BE2C (cell line): Measurements from ENCODE around the gene OOSP1. TPM values are rescaled to one million over a fixed set of nuclear protein-coding genes. Genes with fewer than 3 reads are reported as not detected.

Experiments
- DNase-seq: peaks from one replicate; pipeline ENCODE4 v3.0.0-alpha.2; 2020
- H3K27me3 ChIP-seq: fragments of 250-450 bp; sonication (Bioruptor Pico); 2 replicates; pipeline ENCODE4 v1.5.1; 2020; ENCODE audit warnings: mild to moderate bottlenecking
- H3K36me3 ChIP-seq: fragments of 250-450 bp; sonication (Bioruptor Pico); 2 replicates; pipeline ENCODE4 v1.5.1; 2020; ENCODE audit warnings: mild to moderate bottlenecking
- H3K4me1 ChIP-seq: fragments of 250-450 bp; sonication (Bioruptor Pico); 2 replicates; pipeline ENCODE4 v1.5.1; 2020
- H3K4me3 ChIP-seq: 2 replicates; pipeline ENCODE4 v1.5.1; 2011; ENCODE audit warnings: low read depth, low read length
- H3K9me3 ChIP-seq: fragments of 250-450 bp; sonication (Bioruptor Pico); 2 replicates; pipeline ENCODE4 v1.5.1; 2020
- polyA plus RNA-seq: library from polyadenylated mRNA; unstranded; fragments of >200 nt; gene quantifications from one replicate; pipeline ENCODE4 v1.2.1, GENCODE V29; 2012; ENCODE audit warnings: low read depth, missing spikeins; ENCODE audit not compliant: insufficient read length, insufficient read depth
- TF ChIP-seq, protein P1 (sequence below): IDR thresholded peaks from 2 replicates; pipeline ENCODE4 v1.5.1; 2012; ENCODE audit warnings: mild to moderate bottlenecking, low read depth, low read length

Gene OOSP1, protein sequence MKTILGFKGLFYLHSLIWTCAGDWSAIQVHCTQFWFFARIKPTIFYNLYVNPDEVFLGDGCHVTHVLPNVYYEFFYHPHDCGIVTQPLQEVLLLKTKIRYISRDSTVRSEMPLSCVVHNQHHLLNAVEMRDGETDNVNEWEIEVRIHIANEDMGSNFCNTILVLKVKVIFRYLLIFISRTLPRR
- not detected for polyA plus RNA-seq

DNA sequence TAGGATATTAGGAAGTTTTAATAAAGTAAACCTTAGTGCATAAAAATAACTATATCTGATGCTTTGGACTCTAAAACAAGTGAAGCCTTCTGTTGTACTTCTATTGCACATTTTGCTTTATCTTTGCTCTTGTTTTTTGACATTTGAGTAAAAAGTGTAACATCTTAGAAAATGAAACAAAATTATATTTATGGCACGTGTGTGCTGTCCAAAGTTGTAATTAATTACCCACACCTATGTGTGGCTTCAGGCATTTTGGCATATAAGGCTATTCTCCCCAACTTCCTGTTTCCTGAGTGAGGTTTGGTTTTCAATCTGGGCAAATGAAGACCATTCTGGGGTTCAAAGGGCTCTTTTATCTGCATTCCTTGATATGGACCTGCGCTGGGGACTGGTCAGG is at the start of gene OOSP1:
OOSP1 (plus strand) TSS at position 301 of the 400 bp plus-strand sequence; CDS start at position 324, 23 bp downstream.
- Histone ChIP-seq H3K4me1 (no peaks in the 10 kb centered on the region), H3K9me3 (no peaks in the 10 kb centered on the region), H3K27me3 (no peaks in the 10 kb centered on the region), H3K4me3 (no peak within 1 kb of the TSS), H3K36me3 (no peaks in the 10 kb centered on the region)
- TF ChIP-seq, protein P1, sequence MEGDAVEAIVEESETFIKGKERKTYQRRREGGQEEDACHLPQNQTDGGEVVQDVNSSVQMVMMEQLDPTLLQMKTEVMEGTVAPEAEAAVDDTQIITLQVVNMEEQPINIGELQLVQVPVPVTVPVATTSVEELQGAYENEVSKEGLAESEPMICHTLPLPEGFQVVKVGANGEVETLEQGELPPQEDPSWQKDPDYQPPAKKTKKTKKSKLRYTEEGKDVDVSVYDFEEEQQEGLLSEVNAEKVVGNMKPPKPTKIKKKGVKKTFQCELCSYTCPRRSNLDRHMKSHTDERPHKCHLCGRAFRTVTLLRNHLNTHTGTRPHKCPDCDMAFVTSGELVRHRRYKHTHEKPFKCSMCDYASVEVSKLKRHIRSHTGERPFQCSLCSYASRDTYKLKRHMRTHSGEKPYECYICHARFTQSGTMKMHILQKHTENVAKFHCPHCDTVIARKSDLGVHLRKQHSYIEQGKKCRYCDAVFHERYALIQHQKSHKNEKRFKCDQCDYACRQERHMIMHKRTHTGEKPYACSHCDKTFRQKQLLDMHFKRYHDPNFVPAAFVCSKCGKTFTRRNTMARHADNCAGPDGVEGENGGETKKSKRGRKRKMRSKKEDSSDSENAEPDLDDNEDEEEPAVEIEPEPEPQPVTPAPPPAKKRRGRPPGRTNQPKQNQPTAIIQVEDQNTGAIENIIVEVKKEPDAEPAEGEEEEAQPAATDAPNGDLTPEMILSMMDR = no peak
- DNase-seq = no peak

DNA sequence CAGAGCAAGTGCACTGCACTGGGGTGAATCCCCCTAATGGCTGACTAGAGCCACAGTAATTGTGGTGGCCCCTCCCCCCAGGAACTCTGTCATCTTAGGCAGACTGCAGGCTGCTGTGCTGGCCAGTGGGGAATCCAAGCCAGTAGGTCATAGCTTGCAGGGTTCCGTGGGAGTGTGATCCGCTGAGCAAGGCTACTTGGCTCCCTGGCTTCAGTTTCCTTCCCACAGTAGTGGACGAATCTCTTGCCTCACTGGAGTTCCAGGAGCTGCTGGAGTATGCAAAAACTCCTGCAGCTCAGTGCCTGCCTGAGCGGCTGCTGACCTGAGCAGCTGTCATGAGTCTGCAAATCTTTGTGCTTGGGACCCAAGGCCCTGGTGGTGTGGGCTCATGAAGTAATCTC is 46.5 kb upstream of the OOSP1 start:
- H3K4me3 ChIP-seq = no peak overlapping the region
- DNase-seq = no peak

DNA sequence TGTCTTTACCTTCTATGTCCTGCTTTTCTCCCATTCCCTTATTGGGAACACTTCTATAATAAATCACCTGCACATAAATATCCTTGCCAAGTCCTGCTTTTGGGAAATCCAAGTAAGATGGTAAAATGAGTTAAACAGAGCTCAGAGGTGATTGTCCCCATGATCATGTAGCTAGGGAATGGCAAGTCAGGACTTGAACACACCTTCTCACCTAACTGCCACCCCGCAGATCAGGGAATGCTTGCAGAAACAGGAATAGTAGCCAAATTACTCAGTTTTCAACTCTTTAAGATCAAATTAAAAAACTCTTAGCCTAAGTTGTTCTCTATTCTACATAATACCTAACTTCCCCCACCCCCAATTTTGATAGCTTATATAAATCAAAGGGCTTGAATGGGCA is 43.6 kb upstream of the OOSP1 start:
- no peaks in the 10 kb centered on the region for H3K4me1 ChIP-seq
- H3K27me3 ChIP-seq = no peaks in the 10 kb centered on the region
- no peak overlapping the region for H3K4me3 ChIP-seq
- TF ChIP-seq, protein P1 = no peak
- DNase-seq = no peak
- no peaks in the 10 kb centered on the region for H3K36me3 ChIP-seq
- H3K9me3 ChIP-seq = no peaks in the 10 kb centered on the region

More for the DNA sequence above, 46.5 kb upstream of the OOSP1 start:
- Histone ChIP-seq H3K9me3 (no peaks in the 10 kb centered on the region), H3K27me3 (no peaks in the 10 kb centered on the region), H3K36me3 (no peaks in the 10 kb centered on the region), H3K4me1 (no peaks in the 10 kb centered on the region)
- TF ChIP-seq, protein P1 = no peak

DNA sequence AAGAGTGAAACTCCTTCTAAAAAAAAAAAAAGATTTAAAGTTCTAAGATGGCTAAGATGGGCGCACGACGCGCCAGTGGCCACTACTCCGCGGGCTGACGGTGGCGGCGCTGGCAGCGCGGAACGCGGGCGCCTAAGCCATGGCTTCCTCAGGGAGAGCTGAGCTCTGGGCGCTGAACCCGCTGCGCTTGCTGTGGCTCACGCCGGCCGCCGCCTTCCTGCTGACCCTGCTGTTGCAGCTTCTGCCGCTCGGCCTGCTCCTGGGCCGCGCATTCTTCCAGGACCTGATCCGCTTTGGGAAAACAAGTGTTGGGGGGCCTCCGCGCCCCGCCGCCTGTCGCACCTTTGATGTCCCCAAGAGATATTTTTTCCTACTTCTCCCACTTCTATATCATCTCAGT is 40.2 kb upstream of the OOSP1 start:
- no peak overlapping the region for H3K4me3 ChIP-seq
- TF ChIP-seq, protein P1 = no peak
- no peaks in the 10 kb centered on the region for H3K4me1 ChIP-seq
- no peaks in the 10 kb centered on the region for H3K36me3 ChIP-seq
- no peaks in the 10 kb centered on the region for H3K27me3 ChIP-seq
- no peaks in the 10 kb centered on the region for H3K9me3 ChIP-seq
- no peak for DNase-seq

DNA sequence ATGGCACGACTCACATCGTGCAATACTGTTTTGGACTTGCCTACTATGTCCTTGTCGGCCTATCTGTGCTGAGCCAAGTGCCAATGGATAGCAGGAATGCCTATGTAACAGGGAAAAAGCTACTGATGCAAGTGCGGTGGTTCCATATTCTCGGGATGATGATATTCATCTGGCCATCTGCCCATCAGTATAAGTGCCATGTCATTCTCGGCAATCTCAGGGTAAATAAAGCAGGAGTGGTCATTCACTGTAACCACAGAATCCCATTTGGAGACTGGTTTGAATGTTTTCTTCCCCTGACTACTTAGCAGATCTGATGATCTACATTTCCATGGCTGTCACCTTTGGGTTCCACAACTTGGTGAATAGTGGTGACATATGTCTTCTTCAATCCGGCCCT is 39.6 kb upstream of the OOSP1 start:
- TF ChIP-seq, protein P1 = no peak
- Histone ChIP-seq H3K4me1 (no peaks in the 10 kb centered on the region), H3K36me3 (no peaks in the 10 kb centered on the region), H3K27me3 (no peaks in the 10 kb centered on the region), H3K4me3 (no peak overlapping the region), H3K9me3 (no peaks in the 10 kb centered on the region)
- no peak for DNase-seq

DNA sequence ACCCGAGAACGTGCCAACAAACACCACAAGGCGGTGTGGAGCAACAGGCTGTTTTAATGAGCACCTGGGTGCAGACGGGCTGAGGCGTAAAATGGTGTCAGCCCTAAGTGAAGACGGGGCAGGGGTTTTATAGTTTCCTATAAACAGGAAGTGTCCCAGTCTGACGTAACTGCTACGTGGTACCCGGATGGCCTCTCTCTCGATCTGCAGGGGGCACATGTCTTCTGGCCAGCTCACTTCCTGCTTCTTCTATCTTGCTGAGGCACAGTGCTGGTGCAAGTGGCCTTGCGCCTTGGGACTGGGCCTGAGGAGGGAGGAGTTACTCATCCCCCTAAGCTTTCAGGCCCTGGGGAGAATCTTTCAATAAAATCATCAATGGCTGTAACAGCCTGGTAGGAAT is 38.7 kb upstream of the OOSP1 start:
- Histone ChIP-seq H3K27me3 (no peaks in the 10 kb centered on the region), H3K36me3 (no peaks in the 10 kb centered on the region), H3K4me3 (no peak overlapping the region), H3K9me3 (no peaks in the 10 kb centered on the region), H3K4me1 (no peaks in the 10 kb centered on the region)
- DNase-seq = no peak
- TF ChIP-seq, protein P1 = no peak
